Measurements from ENCODE around the gene BABAM1. TPM values are rescaled to one million over a fixed set of nuclear protein-coding genes. Genes with fewer than 3 reads are reported as not detected.
A peak's percentile ranks its signal among the peaks of the same experiment; 100 is the strongest.

The BABAM1 gene
- total RNA-seq, 4 donors from 2014 or later, result 60.0 to 72.0 (median 67.0) TPM

DNA sequence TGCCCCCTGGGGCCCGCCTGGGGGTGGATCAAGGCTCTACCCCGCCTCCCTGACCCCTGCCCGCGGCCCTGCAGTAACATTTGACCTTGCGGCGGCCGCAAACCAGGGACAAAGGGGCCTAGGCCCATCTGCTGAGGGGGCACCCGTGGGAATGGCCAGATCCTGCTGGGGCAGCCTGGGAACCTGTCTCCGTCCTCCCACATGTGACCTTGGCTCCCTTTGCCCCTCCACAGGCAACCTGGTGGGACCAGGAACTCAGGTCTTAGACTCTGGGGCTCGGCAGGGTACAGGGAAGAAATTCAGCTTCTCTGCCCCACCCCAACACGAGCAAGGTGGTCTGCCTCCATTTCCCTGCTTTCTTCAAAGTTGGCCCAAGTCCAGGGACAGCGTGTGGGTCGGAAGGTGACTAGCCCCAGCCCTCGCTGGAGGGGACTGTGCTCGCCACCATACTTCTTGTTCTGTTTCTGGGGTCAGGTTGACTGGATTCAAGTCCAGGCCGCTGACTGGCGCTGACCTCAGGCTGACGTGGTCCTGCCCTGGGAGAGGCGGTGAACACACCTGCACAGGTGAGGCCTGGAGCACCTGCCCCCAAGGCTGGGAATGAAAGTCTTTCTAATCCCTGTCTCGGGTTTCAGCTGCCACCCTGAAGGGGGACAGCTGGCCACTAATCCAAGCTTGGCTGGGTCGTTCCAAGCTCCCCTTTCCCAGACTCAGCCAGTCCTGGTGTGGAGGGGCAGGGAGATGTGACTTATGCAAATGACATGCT lies 19.0 kb upstream of the BABAM1 start:
- Histone ChIP-seq H3K27me3 (no peaks in the 10 kb centered on the region), H3K27ac (peak overlapping the region in 3 of 4 donors; percentile 52 to 86 (median 64)), H3K36me3 (no peaks in the 10 kb centered on the region), H3K4me3 (no peak overlapping the region), H3K9me3 (no peaks in the 10 kb centered on the region), H3K4me1 (peaks cover 0 to 45% (median 21%) of the 10 kb centered on the region in 4 donors)
- TF ChIP-seq EP300 (IDR thresholded peaks at IDR 0.05) (no peak), POLR2A (IDR thresholded peaks at IDR 0.05) (no peak)
- TF ChIP-seq, protein P1, sequence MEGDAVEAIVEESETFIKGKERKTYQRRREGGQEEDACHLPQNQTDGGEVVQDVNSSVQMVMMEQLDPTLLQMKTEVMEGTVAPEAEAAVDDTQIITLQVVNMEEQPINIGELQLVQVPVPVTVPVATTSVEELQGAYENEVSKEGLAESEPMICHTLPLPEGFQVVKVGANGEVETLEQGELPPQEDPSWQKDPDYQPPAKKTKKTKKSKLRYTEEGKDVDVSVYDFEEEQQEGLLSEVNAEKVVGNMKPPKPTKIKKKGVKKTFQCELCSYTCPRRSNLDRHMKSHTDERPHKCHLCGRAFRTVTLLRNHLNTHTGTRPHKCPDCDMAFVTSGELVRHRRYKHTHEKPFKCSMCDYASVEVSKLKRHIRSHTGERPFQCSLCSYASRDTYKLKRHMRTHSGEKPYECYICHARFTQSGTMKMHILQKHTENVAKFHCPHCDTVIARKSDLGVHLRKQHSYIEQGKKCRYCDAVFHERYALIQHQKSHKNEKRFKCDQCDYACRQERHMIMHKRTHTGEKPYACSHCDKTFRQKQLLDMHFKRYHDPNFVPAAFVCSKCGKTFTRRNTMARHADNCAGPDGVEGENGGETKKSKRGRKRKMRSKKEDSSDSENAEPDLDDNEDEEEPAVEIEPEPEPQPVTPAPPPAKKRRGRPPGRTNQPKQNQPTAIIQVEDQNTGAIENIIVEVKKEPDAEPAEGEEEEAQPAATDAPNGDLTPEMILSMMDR (IDR thresholded peaks at IDR 0.05), result no peak
- 53 to 58% methylated on average over 20 to 21 of the region's 21 CpGs for WGBS, 2 donors
- DNase-seq (ENCODE audit: low spot score in 2 of 2), result no peak

DNA sequence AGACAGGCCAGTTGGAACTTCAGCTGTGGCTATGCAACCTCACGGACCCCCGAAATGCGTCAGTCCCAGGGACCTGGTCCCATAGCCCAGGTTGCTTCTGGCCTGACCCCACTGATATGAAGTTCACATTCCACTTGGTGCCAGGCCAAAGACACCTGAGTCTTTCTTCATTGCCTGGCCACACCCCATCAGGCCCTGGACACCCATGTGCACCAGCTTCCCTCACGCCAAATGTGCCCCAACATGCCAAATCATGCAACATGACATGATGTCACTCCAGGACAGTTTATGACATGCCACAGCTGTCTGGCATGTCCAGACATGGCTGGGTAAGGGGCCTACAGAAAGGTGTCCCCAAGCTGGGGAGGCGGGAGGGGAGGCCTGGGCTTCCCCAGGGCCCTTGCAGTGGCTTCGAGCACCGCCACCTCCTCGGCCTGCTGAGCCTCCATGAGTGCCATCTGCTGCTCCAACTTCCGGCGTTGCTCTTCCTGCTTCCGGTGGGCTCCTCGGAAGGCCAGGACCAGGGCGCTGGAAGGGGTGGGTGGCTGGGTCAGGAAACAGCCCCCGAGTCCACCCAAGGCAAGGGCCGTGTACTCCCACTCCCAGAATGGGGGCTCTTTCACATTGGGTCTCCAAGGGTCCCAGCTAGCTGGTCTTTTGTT lies 17.2 kb upstream of the BABAM1 start:
- Histone ChIP-seq H3K36me3 (no peaks in the 10 kb centered on the region), H3K4me3 (no peak overlapping the region), H3K27ac (no peak overlapping the region), H3K9me3 (no peaks in the 10 kb centered on the region), H3K27me3 (no peaks in the 10 kb centered on the region), H3K4me1 (peaks cover 0 to 34% (median 15%) of the 10 kb centered on the region in 4 donors)
- no peak for DNase-seq (ENCODE audit: low spot score in 2 of 2)
- TF ChIP-seq, protein P1 (IDR thresholded peaks at IDR 0.05), result no peak
- TF ChIP-seq POLR2A (IDR thresholded peaks at IDR 0.05) (no peak), EP300 (IDR thresholded peaks at IDR 0.05) (no peak)
- WGBS, 2 donors, result 83 to 91% methylated on average over 10 to 13 of the region's 15 CpGs

DNA sequence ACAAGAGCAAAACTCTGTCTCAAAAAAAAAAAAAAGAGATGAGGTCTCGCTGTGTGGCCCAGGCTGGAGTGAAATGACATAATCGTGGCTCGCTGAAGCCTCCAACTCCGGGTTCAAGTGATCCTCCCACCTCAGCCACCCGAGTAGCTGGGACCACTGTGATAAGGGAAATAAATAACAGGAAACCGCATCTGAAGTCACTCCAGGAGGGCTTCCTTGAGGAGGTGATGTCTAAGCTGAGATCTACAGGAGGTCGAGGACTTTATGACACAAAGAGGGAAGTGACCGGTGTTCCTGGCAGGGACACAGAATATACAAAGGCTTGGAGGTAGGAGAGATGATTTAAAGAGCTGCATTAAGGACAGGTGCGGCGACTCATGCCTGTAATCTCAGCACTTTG lies 12.6 kb upstream of the BABAM1 start:
- Histone ChIP-seq H3K9me3 (peaks cover 0 to 11% (median 0%) of the 10 kb centered on the region in 4 donors), H3K36me3 (no peaks in the 10 kb centered on the region), H3K27me3 (no peaks in the 10 kb centered on the region), H3K4me1 (no peaks in the 10 kb centered on the region), H3K4me3 (no peak overlapping the region), H3K27ac (no peak overlapping the region)
- no peak for DNase-seq (ENCODE audit: low spot score in 2 of 2)
- TF ChIP-seq POLR2A (IDR thresholded peaks at IDR 0.05) (no peak), EP300 (IDR thresholded peaks at IDR 0.05) (no peak)
- TF ChIP-seq, protein P1 (IDR thresholded peaks at IDR 0.05), result no peak
- WGBS, 2 donors, result 83 to 86% methylated on average over 10 of the region's 10 CpGs

DNA sequence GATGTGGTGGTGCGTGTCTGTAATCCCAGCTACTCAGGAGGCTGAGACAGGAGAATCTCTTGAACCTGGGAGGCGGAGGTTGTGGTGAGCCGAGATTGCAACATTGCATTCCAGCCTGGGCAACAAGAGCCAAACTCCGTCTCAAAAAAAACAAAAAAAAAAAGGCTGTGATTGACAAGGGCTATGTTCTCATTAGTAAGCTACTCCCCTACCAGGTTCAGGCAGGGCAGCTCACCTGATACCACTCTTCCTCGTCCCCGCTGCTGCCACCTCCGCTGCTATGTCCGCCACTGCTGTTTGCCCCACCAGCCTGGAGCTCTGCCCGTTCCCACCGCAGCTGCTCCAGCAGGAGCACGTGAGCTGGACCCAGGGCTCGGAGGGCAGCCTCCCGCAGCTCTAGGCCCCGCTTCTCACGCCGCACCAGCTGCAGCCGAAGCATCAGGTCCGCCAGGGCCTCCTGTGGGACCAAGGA lies 12.1 kb upstream of the BABAM1 start:
- Histone ChIP-seq H3K36me3 (no peaks in the 10 kb centered on the region), H3K27me3 (no peaks in the 10 kb centered on the region), H3K4me3 (no peak overlapping the region), H3K4me1 (no peaks in the 10 kb centered on the region), H3K9me3 (peaks cover 0 to 16% (median 0%) of the 10 kb centered on the region in 4 donors), H3K27ac (no peak overlapping the region)
- TF ChIP-seq POLR2A (IDR thresholded peaks at IDR 0.05), result no peak
- no peak for TF ChIP-seq EP300 (IDR thresholded peaks at IDR 0.05)
- TF ChIP-seq, protein P1 (IDR thresholded peaks at IDR 0.05), result no peak
- DNase-seq (ENCODE audit: low spot score in 2 of 2), result no peak
- WGBS, 2 donors, result 67 to 79% methylated on average over 18 of the region's 18 CpGs

DNA sequence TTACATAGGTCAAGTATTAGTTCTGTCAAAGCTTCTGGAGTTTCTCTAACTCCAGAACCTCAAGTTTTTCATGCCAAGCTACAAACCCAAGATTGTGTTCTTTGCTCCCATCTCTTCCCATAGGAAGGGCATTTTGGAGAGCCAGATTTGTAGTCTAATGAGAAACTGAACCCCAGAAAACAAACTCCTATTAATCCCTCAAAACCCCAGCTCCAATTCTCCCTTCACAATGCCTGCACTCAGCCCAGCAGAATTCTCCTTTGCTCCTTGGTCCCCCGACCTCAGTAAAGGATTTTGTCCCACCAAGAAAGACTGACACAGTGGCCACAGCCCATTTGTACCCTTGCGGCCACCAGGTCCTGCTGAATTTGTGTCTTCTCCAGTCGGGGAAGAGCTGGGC lies 11.1 kb upstream of the BABAM1 start:
- TF ChIP-seq, protein P1 (IDR thresholded peaks at IDR 0.05), result no peak
- no peak for TF ChIP-seq POLR2A (IDR thresholded peaks at IDR 0.05)
- TF ChIP-seq EP300 (IDR thresholded peaks at IDR 0.05), result no peak

More for the DNA sequence above, 11.1 kb upstream of the BABAM1 start:
- 82 to 92% methylated on average over 3 of the region's 3 CpGs for WGBS, 2 donors
- DNase-seq (ENCODE audit: low spot score in 2 of 2), result no peak
- Histone ChIP-seq H3K36me3 (no peaks in the 10 kb centered on the region), H3K9me3 (peaks cover 0 to 16% (median 0%) of the 10 kb centered on the region in 4 donors), H3K27me3 (no peaks in the 10 kb centered on the region), H3K4me1 (peaks cover 0 to 2% (median 0%) of the 10 kb centered on the region in 4 donors), H3K4me3 (no peak overlapping the region), H3K27ac (no peak overlapping the region)
